A204.1 (cell line): ENCODE results near the gene RAB11FIP3.
"Not testable (repeated sequence)": the region's sequence is repeated elsewhere in the genome, so short reads cannot be mapped to it uniquely, and the experiment has no call there.

Source experiments
- FAIRE-seq: peaks from 2 replicates; lab custom pipeline; 2012; peaks lifted over from hg19 to GRCh38; lab: Jason Lieb, UNC

Gene RAB11FIP3

DNA sequence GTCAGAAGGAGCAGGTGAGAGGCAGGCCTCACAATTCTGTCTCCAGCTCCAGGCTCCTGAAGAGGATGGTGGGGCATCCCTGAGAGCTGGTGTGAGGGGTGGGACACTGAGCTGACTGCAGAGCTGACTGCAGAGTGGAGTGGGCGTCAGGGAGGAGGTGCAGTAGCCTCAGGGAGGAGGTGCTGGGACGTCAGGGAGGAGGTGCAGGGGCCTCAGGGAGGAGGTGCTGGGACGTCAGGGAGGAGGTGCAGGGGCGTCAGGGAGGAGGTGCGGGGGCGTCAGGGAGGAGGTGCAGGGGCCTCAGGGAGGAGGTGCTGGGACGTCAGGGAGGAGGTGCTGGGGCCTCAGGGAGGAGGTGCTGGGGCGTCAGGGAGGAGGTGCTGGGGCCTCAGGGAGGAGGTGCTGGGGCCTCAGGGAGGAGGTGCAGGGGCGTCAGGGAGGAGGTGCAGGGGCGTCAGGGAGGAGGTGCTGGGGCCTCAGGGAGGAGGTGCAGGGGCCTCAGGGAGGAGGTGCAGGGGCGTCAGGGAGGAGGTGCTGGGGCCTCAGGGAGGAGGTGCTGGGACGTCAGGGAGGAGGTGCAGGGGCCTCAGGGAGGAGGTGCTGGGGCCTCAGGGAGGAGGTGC, 41.9 kb downstream of the RAB11FIP3 start:
- not testable (repeated sequence) for FAIRE-seq

GRCh38 chr16:468068-468821, 42.8 kb downstream of the RAB11FIP3 start:
- no peak for FAIRE-seq

- not testable (repeated sequence) for FAIRE-seq
Measured at GRCh38 chr16:469459-469858, 44.0 kb downstream of the RAB11FIP3 start.

DNA sequence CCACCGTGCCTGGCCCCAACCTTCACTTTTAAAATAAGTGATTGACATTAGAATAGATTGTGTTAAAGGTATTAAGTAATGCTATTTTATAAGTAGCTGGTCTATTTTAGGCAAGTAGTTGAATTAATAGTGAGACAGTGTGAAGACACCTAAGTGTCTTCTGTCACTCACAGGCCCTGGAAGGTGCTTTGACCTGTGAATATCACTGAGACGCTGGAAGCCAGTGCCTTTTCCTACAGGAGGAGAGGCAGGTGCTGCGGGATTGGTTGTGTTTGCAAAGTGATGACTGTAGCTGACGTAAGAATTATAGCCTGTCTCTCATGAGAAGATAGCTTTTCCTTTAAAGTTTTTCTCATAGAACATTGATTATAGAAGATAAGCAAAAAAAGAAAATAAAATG, 45.0 kb downstream of the RAB11FIP3 start:
- FAIRE-seq: no peak

DNA sequence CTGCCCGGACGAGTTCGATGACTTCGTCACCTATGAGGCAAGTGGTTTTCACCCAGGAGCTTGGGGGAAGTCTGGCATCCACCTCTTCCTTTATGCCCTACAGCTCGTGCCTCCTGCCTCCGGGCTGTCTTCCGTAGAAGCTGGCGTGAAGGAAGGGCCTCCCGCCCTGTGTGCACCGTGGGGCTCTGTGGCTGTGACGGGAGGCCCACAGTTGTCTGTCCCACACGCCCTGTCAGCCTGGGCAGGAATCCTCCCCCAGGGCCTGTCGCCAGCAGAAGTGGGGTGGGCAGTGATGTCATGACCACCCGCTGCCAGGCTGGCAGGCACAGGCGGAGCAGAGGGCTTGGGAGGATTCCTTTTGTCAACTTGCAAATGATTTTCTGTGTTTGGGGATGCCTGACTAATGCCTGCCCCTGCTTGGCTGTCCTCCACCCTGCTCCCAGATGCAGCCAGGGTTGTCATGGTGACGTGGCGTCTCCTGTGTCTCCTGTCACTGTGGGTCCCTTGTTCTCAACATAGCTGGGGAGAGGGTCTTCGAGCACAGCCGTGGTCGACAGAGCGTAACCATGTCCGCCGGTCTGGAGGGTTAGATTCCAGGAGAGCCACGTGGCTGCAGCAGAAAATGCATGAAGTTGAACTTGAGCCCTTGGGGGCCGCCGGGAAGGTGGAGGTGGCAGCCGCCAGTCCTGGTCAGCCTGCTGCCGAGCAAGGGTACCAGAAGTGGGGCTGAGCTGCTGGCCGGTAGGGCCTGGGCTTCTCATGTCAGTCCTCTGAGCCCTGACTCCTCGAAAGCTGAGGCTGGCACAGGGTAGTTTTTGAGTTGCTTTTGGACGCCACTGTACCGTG, 46.1 kb downstream of the RAB11FIP3 start:
- FAIRE-seq: no peak

DNA sequence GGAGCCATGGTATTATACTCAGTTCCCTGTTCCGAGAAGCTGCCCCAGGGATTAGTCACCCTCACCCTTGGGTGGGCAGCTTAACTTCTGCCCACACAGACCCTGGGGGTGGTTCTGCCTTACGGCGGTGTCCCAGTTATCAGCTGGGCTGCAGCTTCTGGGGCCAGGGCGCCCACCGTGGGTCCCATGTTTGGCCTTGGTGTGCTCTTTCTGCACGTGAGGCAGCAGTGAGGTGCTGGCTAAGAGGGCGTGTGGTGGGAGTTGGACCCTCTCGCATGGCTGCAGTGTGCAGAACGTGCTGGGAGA, 46.7 kb downstream of the RAB11FIP3 start:
- FAIRE-seq: no peak

DNA sequence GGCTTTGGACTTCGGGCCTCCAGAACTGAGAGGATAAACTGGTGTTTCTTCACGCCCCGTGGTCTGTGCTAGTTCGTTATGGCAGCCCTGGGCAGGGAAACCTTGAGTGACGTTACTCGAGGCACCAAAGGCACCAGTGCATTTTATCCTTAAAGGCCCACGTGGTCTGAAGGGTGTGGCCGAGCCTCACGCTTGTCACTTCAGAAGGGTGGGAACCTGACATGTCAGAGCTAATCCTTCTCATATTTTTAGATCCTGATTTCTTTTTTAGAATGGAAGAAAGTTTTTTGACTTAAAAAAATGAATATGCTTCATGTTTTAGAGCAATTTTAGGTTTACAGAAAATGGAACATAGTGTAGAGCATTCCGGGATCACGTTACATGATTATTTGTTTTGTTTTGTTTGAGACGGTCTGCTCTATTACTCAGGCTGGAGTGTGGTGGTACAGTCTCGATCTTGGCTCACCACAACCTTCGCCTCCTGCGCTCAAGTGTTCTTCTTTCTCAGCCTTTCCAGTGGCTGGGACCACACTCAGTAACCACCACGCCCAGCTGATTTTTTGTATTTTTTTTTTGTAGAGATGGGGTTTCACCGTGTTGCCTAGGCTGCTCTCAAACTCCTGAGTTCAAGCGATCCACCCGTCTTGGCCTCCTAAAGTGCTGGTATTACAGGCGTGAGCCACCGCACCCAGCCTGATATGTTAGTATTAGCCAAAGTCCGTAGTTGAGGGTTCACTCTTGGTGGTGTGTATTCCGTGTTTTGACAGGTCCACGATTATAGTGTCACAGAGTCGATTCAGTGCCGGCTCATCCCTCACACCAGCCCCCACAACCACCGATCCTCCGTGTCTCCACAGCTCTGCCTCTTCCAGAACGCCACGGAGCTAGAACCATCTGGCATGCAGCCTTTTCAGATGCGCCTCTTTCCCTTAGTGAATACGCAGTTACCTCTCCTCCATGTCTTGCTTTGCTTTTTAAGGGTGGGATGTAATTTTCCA, 47.9 kb downstream of the RAB11FIP3 start:
- FAIRE-seq: no peak

GRCh38 chr16:474420-475122, 49.1 kb downstream of the RAB11FIP3 start:
- no peak for FAIRE-seq

DNA sequence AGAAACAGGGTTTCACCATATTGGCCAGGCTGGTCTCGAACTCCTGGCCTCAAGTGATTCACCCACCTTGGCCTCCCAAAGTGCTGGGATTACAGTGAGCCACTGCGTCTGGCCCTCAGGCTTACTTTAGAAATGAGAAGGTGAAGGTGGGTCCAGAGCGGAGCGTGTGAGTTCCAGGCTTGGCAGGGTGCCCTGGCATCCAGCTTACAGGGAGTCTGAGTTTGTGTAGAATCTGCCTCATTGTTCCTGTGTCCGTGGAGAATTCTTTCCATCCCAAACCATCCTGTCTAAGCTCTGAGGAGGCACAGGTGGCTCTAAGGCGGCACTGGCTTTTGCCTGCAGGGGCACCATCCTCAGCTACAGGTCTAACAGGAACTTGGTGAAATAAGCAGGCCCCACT, 50.6 kb downstream of the RAB11FIP3 start:
- FAIRE-seq: no peak

DNA sequence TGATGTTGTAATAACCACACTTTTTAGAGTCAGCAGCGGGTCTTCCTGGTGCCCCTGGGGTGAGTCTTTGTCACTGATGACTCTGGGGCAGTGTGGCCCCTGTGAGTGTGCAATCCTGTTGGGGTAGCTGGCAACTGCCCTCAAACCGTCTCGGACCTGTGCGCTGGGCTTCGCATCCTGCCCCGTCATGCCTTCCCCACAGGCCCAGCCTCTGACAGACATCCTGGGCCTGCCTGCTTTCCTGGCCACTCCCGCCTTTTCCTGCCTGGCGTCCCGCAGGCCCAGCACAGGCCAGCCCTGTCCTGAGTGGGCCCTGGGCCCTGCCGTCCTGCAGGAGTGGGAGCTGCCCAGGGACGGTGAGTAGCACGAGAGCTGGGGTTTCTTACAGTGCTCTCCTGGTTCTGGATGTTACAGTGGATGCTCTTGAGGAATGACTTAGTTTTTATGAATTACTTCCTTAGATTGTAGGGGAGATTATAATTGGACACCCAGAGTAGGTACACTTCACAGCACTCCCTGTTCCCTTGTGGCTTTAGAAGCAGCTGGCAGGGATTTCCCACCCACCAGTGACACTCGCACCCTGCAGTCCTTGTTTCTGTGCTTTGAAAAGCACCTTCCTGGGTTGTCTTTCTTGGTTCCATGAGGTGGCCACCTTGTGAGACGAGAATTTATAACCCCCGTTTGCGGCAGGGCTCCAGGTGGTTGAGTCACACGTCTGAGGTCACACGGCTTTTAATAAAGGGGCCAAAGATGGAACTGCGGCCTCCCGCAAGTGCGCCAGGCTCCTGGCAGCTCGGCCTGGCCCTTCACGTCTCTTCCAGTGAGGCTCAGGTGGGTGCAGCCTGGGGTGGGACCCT, 52.1 kb downstream of the RAB11FIP3 start:
- no peak for FAIRE-seq

GRCh38 chr16:478287-478686, 52.8 kb downstream of the RAB11FIP3 start:
- not testable (repeated sequence) for FAIRE-seq

- no peak for FAIRE-seq
Measured at GRCh38 chr16:482468-483185, 57.2 kb downstream of the RAB11FIP3 start.

DNA sequence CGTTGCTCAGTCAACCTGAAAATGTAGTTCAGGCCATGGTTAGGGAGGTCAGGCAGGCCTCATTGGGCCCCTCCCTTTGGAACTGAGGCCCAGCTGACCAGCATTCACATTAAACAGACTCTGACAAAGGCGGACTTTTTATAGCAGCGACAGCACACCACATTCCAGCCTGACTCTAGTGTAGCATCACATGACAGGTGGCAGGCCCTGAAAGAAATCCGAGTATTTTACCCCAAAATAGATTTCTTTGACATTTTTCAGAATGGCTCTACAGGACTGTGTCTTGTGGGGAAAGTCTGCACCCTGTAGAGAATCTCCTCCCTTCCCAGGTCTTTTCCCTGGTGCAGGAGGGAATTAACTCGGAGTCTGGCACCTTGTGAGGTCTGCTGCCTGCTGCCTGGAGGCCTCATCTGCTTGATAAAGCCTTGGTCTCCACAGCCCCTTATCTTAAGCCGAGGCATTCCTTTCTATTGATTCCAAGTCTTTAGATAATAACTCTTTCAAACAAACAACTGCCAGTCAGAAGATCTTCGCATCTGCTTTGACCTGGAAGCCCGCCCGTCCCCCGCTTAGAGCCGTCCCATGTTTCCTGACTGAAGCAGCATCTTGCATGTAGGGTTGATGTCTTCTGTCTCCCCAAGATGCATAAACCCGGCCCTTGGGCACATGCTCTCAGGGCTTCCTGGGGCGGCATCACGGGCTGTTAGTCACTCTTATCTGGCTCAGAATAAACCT, 58.1 kb downstream of the RAB11FIP3 start:
- FAIRE-seq: no peak

DNA sequence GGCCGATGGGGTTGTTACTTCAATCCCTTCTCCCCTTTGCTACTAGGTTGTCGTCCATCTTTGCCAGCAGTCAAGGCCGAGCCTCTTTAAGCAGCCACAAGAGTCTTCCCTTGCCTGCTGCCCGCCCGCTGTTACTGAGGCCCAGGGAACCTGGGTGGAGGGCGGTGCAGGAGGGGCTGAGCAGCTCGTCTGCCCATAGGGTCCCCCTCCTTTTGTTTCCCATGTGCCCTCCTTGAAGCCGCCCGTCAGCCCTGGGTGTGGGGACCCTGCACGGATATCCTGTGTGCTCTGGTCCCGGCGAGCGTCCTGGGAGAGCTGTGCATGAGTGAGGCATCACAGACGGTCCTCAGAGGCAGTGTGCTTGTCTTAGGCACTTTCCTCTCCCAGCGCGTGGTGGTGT, 64.2 kb downstream of the RAB11FIP3 start:
- FAIRE-seq: no peak

GRCh38 chr16:490768-491167, 65.3 kb downstream of the RAB11FIP3 start:
- no peak for FAIRE-seq

DNA sequence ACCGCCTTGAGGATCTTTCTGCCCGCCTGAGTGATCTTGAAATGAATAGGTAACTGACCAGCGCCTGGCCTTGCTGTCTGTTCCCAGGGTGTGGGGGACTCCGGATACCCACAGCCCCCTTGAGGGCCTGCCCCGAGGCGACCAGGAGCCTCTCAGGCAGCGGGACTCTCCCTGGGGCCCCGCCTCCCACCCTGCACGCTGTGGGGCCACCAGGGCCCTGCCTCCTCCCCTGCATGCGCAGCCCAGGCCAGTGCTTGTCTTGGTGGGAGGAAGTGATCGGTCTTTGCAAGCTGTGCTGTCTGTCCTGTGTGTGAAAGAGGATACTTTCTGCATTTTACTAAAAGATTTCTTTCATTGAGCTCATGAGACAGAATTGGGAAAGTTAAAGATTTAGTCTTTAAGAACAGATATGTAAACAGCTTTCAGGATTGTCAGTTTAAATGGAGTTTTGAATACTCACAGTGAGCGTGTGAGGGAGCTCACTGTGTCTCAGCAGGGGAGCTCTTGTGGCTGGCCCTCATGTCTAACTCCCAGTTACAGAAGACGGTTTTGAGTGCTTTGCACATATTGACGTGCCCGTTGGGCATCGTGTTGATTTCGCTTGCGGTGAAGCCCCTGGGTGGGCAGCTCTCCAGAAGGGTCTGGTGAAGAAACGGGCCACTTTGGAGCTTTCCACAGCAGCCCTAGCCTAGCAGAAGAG, 65.9 kb downstream of the RAB11FIP3 start:
- FAIRE-seq: no peak

- no peak for FAIRE-seq
Measured at GRCh38 chr16:492211-492875, 66.9 kb downstream of the RAB11FIP3 start.

GRCh38 chr16:494676-495075, 69.2 kb downstream of the RAB11FIP3 start:
- not testable (repeated sequence) for FAIRE-seq
